ENCODE data around the gene ORAI2. TPM values are rescaled to one million over a fixed set of nuclear protein-coding genes. Genes with fewer than 3 reads are reported as not detected.
"Not testable (repeated sequence)": the region's sequence is repeated elsewhere in the genome, so short reads cannot be mapped to it uniquely, and the experiment has no call there.

ORAI2 gene
- total and polyA plus RNA-seq, 8 donors, result 0.58 to 44.3 (median 8.0) TPM; not detected in 1

DNA sequence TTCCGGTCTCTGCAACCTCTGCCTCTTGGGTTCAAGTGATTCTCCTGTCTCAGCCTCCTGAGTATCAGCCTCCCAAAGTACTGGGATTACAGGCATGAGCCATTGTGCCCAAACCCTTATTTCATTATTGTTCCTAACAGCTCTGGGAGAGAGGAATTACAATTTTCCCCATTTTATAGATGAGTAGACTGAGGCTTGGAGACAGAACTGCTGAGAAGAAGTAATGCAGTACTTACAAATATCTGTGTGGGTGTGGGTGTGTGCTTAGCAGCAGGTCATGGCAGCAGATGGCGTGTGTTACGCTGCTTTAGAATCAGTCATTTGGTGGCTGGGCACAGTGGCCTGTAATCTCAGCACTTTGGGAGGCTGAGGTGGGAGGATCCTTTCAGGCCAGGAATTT, 29.8 kb upstream of the ORAI2 start:
- Histone ChIP-seq H3K27ac (no peak overlapping the region), H3K9me3 (no peaks in the 10 kb centered on the region), H3K4me1 (peaks cover 0 to 8% (median 2%) of the 10 kb centered on the region in 4 donors), H3K36me3 (peaks cover 69 to 100% (median 98%) of the 10 kb centered on the region in 4 donors), H3K4me3 (no peak overlapping the region), H3K27me3 (no peaks in the 10 kb centered on the region)
- TF ChIP-seq POLR2A (IDR thresholded peaks at IDR 0.05) (no peak), POLR2AphosphoS5 (IDR thresholded peaks at IDR 0.05) (no peak), EP300 (IDR thresholded peaks at IDR 0.05) (no peak)
- intact Hi-C loops (cut with DNase I; ENCODE audit: low total_unique reads), result no loop called here
- DNase-seq, result no peak
- WGBS, 5 donors, result 86 to 96% (median 93%) methylated on average over 3 of the region's 3 CpGs

DNA sequence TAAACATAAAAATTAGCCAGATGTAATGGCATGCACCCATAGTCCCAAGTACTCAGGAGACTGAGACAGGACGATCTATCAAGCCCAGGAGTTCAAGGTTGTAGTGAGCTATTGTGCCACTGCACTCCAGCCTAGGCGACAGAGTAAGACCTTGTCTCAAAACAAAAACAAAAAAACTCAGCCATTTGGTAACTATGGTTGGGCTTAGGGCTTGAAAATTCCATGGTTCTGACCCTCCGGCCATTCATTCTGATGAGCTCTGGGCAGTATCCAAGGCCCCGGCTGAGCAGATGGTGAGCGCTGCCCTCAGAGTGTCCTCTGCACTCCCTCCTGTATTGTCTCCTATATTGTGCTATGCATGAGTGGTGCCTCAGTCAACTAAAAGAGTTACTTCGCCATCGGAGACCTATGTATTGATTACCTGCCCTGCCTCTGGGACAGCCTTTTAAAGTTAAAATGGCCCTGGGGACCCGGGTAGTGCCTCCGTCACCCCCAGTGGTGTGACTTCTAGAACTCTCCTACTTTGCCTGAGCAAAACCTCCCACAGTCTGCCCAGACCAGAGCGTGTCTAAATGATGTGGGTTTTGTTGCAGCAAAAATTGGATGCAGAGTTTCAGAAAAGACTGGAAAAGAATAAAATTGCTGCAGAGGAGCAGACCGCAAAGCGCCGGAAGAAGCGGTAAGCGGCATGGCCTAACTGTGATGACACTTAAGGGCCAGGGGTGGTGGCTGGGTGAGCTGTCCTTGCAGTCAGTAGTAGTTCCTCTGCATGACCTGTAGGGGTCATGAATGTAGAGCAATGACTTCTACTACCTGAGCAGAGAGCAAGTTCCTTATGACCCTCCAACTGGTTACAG, 29.1 kb upstream of the ORAI2 start:
- WGBS, 5 donors, result 71 to 79% (median 77%) methylated on average over 15 of the region's 15 CpGs
- Histone ChIP-seq H3K36me3 (peaks cover 75 to 100% (median 100%) of the 10 kb centered on the region in 4 donors), H3K9me3 (no peaks in the 10 kb centered on the region), H3K4me3 (no peak overlapping the region), H3K27me3 (no peaks in the 10 kb centered on the region), H3K27ac (no peak overlapping the region), H3K4me1 (peaks cover 0 to 8% (median 0%) of the 10 kb centered on the region in 4 donors)
- no peak for TF ChIP-seq POLR2AphosphoS5 (IDR thresholded peaks at IDR 0.05)
- TF ChIP-seq, protein P1, sequence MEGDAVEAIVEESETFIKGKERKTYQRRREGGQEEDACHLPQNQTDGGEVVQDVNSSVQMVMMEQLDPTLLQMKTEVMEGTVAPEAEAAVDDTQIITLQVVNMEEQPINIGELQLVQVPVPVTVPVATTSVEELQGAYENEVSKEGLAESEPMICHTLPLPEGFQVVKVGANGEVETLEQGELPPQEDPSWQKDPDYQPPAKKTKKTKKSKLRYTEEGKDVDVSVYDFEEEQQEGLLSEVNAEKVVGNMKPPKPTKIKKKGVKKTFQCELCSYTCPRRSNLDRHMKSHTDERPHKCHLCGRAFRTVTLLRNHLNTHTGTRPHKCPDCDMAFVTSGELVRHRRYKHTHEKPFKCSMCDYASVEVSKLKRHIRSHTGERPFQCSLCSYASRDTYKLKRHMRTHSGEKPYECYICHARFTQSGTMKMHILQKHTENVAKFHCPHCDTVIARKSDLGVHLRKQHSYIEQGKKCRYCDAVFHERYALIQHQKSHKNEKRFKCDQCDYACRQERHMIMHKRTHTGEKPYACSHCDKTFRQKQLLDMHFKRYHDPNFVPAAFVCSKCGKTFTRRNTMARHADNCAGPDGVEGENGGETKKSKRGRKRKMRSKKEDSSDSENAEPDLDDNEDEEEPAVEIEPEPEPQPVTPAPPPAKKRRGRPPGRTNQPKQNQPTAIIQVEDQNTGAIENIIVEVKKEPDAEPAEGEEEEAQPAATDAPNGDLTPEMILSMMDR (IDR thresholded peaks at IDR 0.05), result peak in 5 of 7 experiments; percentile 31 to 64 (median 55)
- no peak for TF ChIP-seq POLR2A (IDR thresholded peaks at IDR 0.05)
- TF ChIP-seq EP300 (IDR thresholded peaks at IDR 0.05), result no peak
- intact Hi-C loops (cut with DNase I; ENCODE audit: low total_unique reads), result no loop called here
- DNase-seq, result peak in 1 of 2 donors; percentile 71

DNA sequence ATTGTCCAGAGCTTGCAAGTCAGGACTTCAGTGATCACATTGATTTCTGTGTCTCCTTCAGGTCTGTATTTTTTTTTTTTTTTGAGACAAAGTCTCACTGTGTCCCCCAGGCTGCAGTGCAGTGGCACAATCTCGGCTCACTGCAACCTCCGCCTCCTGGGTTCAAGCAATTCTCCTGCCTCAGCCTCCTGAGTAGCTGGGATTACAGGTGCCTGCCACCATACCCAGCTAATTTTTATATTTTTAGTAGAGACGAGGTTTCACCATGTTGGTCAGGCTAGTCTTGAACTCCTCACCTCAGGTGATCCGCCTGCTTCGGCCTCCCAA, 28.6 kb upstream of the ORAI2 start:
- H3K4me3 ChIP-seq; H3K9me3 ChIP-seq; intact Hi-C loops (cut with DNase I; ENCODE audit: low total_unique reads); H3K4me1 ChIP-seq; DNase-seq; H3K27me3 ChIP-seq; H3K27ac ChIP-seq: not testable (repeated sequence)
- WGBS, 5 donors, result 94 to 97% (median 96%) methylated on average over 5 of the region's 5 CpGs
- peaks cover 73 to 100% (median 100%) of the 10 kb centered on the region in 4 donors for H3K36me3 ChIP-seq

DNA sequence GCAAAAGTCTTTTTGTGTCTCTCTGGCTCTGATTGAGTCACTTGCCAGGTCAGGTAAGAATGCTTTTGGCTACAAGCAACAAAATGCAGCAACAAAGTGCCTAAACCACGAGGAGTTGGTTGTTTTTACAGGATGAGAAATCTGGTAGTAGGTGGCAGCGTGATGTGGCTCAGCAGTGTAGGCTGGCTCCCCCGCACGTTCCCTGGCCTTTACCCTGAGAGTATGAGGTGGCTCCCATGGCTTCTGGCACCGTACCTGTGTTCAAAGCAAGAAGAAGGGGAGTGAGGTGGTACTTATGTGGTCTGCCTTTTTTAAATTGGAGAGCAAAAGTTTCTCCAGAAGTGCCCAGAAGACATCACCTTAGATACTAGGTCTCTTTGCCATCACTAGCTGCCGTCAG, 25.5 kb upstream of the ORAI2 start:
- intact Hi-C loops (cut with DNase I; ENCODE audit: low total_unique reads), result no loop called here
- Histone ChIP-seq H3K27ac (no peak overlapping the region), H3K9me3 (no peaks in the 10 kb centered on the region), H3K4me1 (peaks cover 0 to 13% (median 4%) of the 10 kb centered on the region in 4 donors), H3K4me3 (no peak overlapping the region), H3K36me3 (peaks cover 65 to 100% (median 100%) of the 10 kb centered on the region in 4 donors), H3K27me3 (no peaks in the 10 kb centered on the region)
- TF ChIP-seq EP300 (IDR thresholded peaks at IDR 0.05) (no peak), POLR2AphosphoS5 (IDR thresholded peaks at IDR 0.05) (no peak), POLR2A (IDR thresholded peaks at IDR 0.05) (no peak)
- TF ChIP-seq, protein P1 (IDR thresholded peaks at IDR 0.05), result no peak
- WGBS, 5 donors, result 90 to 97% (median 95%) methylated on average over 6 of the region's 6 CpGs
- DNase-seq, result no peak

DNA sequence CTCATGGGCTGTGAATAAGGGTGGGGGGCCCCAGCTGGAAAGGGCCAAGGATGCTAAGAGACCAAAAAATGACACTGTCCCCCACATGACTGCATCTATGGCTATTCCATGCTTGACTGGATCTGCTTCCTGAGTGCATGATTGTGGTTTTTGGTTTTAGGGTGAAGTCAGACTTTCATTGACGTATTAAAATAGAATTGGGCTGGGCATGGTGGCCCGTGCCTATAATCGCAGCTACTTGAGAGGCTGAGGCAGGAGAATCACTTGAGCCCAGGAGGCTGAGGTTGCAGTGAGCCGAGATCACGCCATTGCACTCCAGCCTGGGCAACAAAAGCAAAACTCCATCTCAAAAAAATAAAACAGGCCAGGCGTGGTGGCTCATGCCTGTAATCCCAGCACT, 24.8 kb upstream of the ORAI2 start:
- DNase-seq; H3K27me3 ChIP-seq; intact Hi-C loops (cut with DNase I; ENCODE audit: low total_unique reads); H3K27ac ChIP-seq; H3K4me3 ChIP-seq; H3K9me3 ChIP-seq: not testable (repeated sequence)
- Histone ChIP-seq H3K4me1 (peaks cover 0 to 13% (median 5%) of the 10 kb centered on the region in 4 donors), H3K36me3 (peaks cover 64 to 100% (median 100%) of the 10 kb centered on the region in 4 donors)
- WGBS, 5 donors, result 94 to 100% (median 98%) methylated on average over 6 of the region's 6 CpGs

DNA sequence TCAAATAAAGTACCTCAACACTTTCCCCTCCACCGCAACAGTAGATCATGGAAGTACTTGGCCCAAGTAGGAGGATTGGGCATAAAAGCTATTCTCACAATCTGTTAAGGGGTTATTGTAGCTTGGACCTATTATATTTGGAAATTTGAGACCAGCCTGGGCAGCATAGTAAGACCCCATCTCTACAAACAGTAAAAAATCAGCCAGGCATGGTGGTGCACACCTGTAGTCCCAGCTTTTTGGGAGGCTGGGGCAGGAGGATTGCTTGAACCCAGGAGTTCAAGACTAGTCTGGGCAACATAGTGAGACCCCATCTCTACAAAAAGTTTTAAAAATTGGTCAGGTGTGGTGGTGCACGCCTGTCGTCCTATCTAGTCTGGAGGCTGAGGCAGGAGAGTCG, 24.0 kb upstream of the ORAI2 start:
- no peak overlapping the region for H3K27ac ChIP-seq
- no peaks in the 10 kb centered on the region for H3K9me3 ChIP-seq
- peaks cover 0 to 11% (median 4%) of the 10 kb centered on the region in 4 donors for H3K4me1 ChIP-seq
- intact Hi-C loops (cut with DNase I; ENCODE audit: low total_unique reads), result no loop called here
- H3K36me3 ChIP-seq, result peaks cover 59 to 100% (median 99%) of the 10 kb centered on the region in 4 donors
- TF ChIP-seq, protein P1 (IDR thresholded peaks at IDR 0.05), result no peak
- TF ChIP-seq POLR2A (IDR thresholded peaks at IDR 0.05) (no peak), EP300 (IDR thresholded peaks at IDR 0.05) (no peak), POLR2AphosphoS5 (IDR thresholded peaks at IDR 0.05) (no peak)
- no peak overlapping the region for H3K4me3 ChIP-seq
- DNase-seq, result no peak
- H3K27me3 ChIP-seq, result no peaks in the 10 kb centered on the region
- WGBS, 5 donors, result 95 to 99% (median 97%) methylated on average over 4 of the region's 4 CpGs

Data from stomach (tissue), 9 donors.